Nephron (organoid): ENCODE measurements around the gene RASGRP4.

Experiments used
- H3K27ac Mint-ChIP-seq, 3 experiments: 2 replicates each; pipeline ENCODE4 v1.8.0; 2020; ENCODE audit warnings: mixed read lengths in 3 of 3, mild to moderate bottlenecking in 2 of 3, moderate library complexity in 1 of 3
- H3K27me3 Mint-ChIP-seq: 2 replicates; pipeline ENCODE4 v1.8.0; 2021; ENCODE audit warnings: low read depth, mild to moderate bottlenecking, moderate library complexity, mixed read lengths
- H3K36me3 Mint-ChIP-seq: 2 replicates; pipeline ENCODE4 v1.8.0; 2020; ENCODE audit warnings: low read depth, mixed read lengths
- H3K4me1 Mint-ChIP-seq: 2 replicates; pipeline ENCODE4 v1.8.0; 2020; ENCODE audit warnings: mixed read lengths
- H3K4me3 Mint-ChIP-seq, 3 experiments: 2 replicates each; pipeline ENCODE4 v1.8.0; 2020; ENCODE audit warnings: mild to moderate bottlenecking in 3 of 3, mixed read lengths in 3 of 3, moderate library complexity in 2 of 3
- H3K9me3 Mint-ChIP-seq: 2 replicates; pipeline ENCODE4 v1.8.0; 2020; ENCODE audit warnings: mixed read lengths
- CTCF ChIP-seq, 3 experiments: fragments of 200-600 bp; sonication (generic); IDR thresholded peaks; one replicate each; pipeline ENCODE4 v1.5.0; 2021; ENCODE audit warnings: antibody characterized with exemption in 3 of 3; ENCODE audit not compliant: unreplicated experiment in 3 of 3

Gene RASGRP4

GRCh38 chr19:38388349-38389100 is 37.5 kb downstream of the RASGRP4 start, which contains the start of gene SPRED3:
Gene SPRED3, plus strand, starts transcription at chr19:38388697. Its CDS starts 1,606 bp downstream, at chr19:38390303.
- no peak for TF ChIP-seq CTCF (IDR thresholded peaks at IDR 0.05; ENCODE audit: unreplicated experiment in 3 of 3)
- Mint-ChIP-seq H3K36me3 (peaks cover 10% of the 10 kb centered on the region), H3K27me3 (peaks cover 38% of the 10 kb centered on the region), H3K4me1 (peaks cover 16% of the 10 kb centered on the region), H3K4me3 (peak within 1 kb of the TSS; percentile 89 to 94 (median 92)), H3K27ac (peak within 1 kb of the TSS; percentile 20 to 71 (median 69)), H3K9me3 (no peaks in the 10 kb centered on the region)

GRCh38 chr19:38387550-38388348 is 38.3 kb downstream of the RASGRP4 start, which contains the start of gene GGN:
Gene GGN, minus strand, starts transcription at chr19:38388034. Its CDS starts 773 bp downstream, at chr19:38387261.
- Mint-ChIP-seq H3K36me3 (peaks cover 17% of the 10 kb centered on the region), H3K27me3 (peaks cover 38% of the 10 kb centered on the region), H3K4me3 (peak within 1 kb of the TSS; percentile 89 to 94 (median 92)), H3K4me1 (peaks cover 16% of the 10 kb centered on the region), H3K27ac (peak within 1 kb of the TSS; percentile 20 to 71 (median 69)), H3K9me3 (no peaks in the 10 kb centered on the region)
- TF ChIP-seq CTCF (IDR thresholded peaks at IDR 0.05; ENCODE audit: unreplicated experiment in 3 of 3) = no peak

- H3K9me3 Mint-ChIP-seq = no peaks in the 10 kb centered on the region
- no peak for TF ChIP-seq CTCF (IDR thresholded peaks at IDR 0.05; ENCODE audit: unreplicated experiment in 3 of 3)
- H3K36me3 Mint-ChIP-seq = peaks cover 20% of the 10 kb centered on the region
- peak overlapping the region in 2 of 3 experiments; percentile 31 to 71 for H3K27ac Mint-ChIP-seq
- H3K4me1 Mint-ChIP-seq = peaks cover 16% of the 10 kb centered on the region
- H3K4me3 Mint-ChIP-seq = peak overlapping the region; percentile 84 to 94 (median 89)
- peaks cover 38% of the 10 kb centered on the region for H3K27me3 Mint-ChIP-seq
Measured at GRCh38 chr19:38386971-38387549, 39.0 kb downstream of the RASGRP4 start.

DNA sequence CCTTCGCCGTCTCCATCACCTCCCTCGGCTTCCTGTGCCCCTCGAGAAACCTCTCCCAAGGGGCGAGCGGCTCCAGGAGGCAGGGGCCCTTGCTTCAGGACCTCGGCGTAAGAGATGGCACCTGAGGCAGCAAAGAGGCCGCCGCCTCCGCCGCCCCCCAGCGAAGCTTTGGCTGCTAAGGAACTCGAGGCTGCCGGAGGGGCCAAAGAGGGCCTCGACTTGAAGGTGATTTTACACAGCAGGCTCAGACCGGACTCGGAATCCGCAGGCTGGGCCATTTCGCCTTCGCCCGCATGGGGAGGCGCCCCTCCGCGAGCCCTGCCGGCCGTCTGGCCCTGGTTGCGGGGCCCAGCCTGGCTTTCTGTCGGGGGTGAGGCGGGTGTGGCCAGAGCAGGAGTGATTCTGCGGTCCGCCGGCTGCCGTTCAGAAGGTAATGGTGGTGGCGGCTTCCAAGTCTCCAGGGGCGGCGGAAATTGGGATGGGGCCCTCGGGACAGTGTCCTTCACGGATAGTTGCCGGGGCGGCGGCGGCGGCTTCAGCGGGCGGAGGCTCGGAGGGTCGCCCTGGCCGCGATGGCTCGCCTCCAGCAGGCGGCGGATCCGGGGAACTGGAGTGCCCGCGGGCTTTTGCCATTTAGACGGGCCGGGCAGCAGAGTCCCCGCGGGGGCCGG is 39.6 kb downstream of the RASGRP4 start:
- Mint-ChIP-seq H3K36me3 (peaks cover 26% of the 10 kb centered on the region), H3K9me3 (no peaks in the 10 kb centered on the region), H3K4me3 (peak overlapping the region in 1 of 3 experiments; percentile 43), H3K27me3 (peaks cover 36% of the 10 kb centered on the region), H3K4me1 (peaks cover 16% of the 10 kb centered on the region), H3K27ac (no peak overlapping the region)
- no peak for TF ChIP-seq CTCF (IDR thresholded peaks at IDR 0.05; ENCODE audit: unreplicated experiment in 3 of 3)

DNA sequence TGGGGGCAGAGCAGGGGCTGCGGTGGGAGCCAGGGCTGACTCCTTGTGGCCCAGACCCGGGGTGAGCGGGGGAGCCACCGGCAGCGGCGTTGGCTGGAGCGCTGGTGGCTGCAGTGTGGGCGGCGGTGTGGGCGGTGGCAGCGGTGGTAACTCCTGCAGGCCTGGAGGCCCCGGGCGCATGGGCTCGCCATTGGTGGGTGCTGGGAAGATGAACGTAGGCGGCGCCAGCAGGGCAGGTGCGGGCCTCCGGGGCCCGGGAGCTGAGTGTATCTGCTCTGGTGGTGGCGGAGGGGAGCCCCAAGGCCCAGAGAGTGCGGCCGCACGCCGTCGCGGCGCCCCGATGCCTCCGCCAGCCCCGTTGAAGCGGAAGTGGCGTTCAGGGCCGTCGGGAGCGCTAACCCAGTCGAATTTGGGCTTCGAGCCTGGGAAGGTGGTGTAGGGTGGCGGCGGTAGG is 40.2 kb downstream of the RASGRP4 start:
- TF ChIP-seq CTCF (IDR thresholded peaks at IDR 0.05; ENCODE audit: unreplicated experiment in 3 of 3) = no peak
- Mint-ChIP-seq H3K36me3 (peaks cover 32% of the 10 kb centered on the region), H3K9me3 (no peaks in the 10 kb centered on the region)

More for the DNA sequence above, 40.2 kb downstream of the RASGRP4 start:
- peaks cover 16% of the 10 kb centered on the region for H3K4me1 Mint-ChIP-seq
- H3K27me3 Mint-ChIP-seq = peaks cover 30% of the 10 kb centered on the region
- no peak overlapping the region for H3K4me3 Mint-ChIP-seq
- H3K27ac Mint-ChIP-seq = no peak overlapping the region
